Measurements from ENCODE around the gene PTPRN2. TPM values are rescaled to one million over a fixed set of nuclear protein-coding genes. Genes with fewer than 3 reads are reported as not detected.
"Not testable (repeated sequence)": the region's sequence is repeated elsewhere in the genome, so short reads cannot be mapped to it uniquely, and the experiment has no call there.

The PTPRN2 gene
- polyA plus RNA-seq, 4 donors, result 7.3 to 11.4 (median 8.0) TPM

GRCh38 chr7:158176561-158177173 is 411.0 kb downstream of the PTPRN2 start:
- no peak for DNase-seq (ENCODE audit: low read depth in 4 of 4, low spot score in 2 of 4)

GRCh38 chr7:158175779-158176178 is 411.8 kb downstream of the PTPRN2 start:
- DNase-seq (ENCODE audit: low read depth in 4 of 4, low spot score in 2 of 4), result no peak

GRCh38 chr7:158174947-158175346 is 412.7 kb downstream of the PTPRN2 start:
- DNase-seq (ENCODE audit: low read depth in 4 of 4, low spot score in 2 of 4), result no peak

DNA sequence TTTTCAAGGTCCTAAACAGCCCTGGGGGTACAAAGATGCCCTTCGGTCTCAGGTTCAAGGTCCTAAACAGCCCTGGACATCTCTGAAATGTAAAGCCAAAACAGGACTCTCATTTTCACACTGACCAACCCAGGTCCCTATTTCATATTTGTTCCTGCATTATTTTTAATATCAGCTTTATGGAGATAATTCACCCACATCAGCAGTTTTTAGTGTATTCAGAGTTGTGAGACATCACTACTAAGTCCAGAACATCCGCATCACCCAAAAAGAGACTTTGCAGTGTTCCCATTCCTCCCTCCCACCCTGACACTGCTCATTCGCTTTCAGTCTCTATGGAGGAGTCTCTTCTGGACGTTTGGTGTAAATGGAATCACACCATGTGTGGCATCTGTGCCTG is 420.2 kb downstream of the PTPRN2 start:
- no peak for DNase-seq (ENCODE audit: low read depth in 4 of 4, low spot score in 2 of 4)

GRCh38 chr7:158166386-158167340 is 421.0 kb downstream of the PTPRN2 start:
- no peak for DNase-seq (ENCODE audit: low read depth in 4 of 4, low spot score in 2 of 4)

GRCh38 chr7:158165711-158166110 is 421.9 kb downstream of the PTPRN2 start:
- DNase-seq (ENCODE audit: low read depth in 4 of 4, low spot score in 2 of 4), result no peak

GRCh38 chr7:158164101-158165095 is 423.2 kb downstream of the PTPRN2 start:
- DNase-seq (ENCODE audit: low read depth in 4 of 4, low spot score in 2 of 4), result no peak

- DNase-seq (ENCODE audit: low read depth in 4 of 4, low spot score in 2 of 4), result no peak
Observed at GRCh38 chr7:158161194-158161593, 426.4 kb downstream of the PTPRN2 start.

GRCh38 chr7:158160199-158160598 is 427.4 kb downstream of the PTPRN2 start:
- no peak for DNase-seq (ENCODE audit: low read depth in 4 of 4, low spot score in 2 of 4)

- no peak for DNase-seq (ENCODE audit: low read depth in 4 of 4, low spot score in 2 of 4)
Observed at GRCh38 chr7:158157460-158157859, 430.2 kb downstream of the PTPRN2 start.

DNA sequence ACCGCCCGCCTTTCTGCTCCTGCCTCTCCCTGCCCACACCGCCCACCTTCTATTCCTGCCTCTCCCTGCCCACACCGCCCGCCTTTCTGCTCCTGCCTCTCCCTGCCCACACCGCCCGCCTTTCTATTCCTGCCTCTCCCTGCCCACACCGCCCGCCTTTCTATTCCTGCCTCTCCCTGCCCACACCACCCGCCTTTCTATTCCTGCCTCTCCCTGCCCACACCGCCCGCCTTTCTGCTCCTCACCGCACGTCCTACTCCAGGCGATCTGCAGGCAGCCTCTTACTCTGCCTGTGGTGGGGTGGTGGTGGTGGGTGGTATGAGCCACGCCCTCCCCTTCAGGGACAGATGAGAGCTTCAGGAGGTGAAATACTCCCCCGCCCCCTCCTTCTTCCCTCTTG is 436.4 kb downstream of the PTPRN2 start:
- not testable (repeated sequence) for DNase-seq (ENCODE audit: low read depth in 4 of 4, low spot score in 2 of 4)

- DNase-seq (ENCODE audit: low read depth in 4 of 4, low spot score in 2 of 4), result no peak
Observed at GRCh38 chr7:158150234-158150633, 437.4 kb downstream of the PTPRN2 start.

GRCh38 chr7:158147431-158147830 is 440.2 kb downstream of the PTPRN2 start:
- DNase-seq (ENCODE audit: low read depth in 4 of 4, low spot score in 2 of 4), result not testable (repeated sequence)

- DNase-seq (ENCODE audit: low read depth in 4 of 4, low spot score in 2 of 4), result no peak
Observed at GRCh38 chr7:158145370-158145769, 442.3 kb downstream of the PTPRN2 start.

- DNase-seq (ENCODE audit: low read depth in 4 of 4, low spot score in 2 of 4), result no peak
Observed at GRCh38 chr7:158143196-158144120, 444.2 kb downstream of the PTPRN2 start.

DNA sequence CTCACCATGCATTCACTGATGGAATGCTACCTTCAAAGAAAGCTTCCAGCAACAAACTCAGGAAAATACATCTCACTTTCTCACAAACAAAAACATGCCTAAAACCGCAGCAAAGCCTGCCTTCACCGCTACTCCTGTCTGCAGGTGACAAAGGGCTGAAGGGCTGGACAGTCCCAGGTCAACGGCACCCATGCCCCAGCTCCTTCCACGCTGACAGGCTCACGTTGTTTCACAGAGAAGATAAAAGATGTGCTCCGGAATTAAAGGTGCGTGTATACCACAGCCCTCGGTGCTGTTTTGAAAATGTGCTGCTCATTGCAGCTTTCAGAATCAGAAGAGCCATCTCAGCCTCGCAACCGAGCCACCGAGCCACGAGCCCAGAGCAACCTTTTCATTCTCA is 445.0 kb downstream of the PTPRN2 start:
- no peak for DNase-seq (ENCODE audit: low read depth in 4 of 4, low spot score in 2 of 4)

DNA sequence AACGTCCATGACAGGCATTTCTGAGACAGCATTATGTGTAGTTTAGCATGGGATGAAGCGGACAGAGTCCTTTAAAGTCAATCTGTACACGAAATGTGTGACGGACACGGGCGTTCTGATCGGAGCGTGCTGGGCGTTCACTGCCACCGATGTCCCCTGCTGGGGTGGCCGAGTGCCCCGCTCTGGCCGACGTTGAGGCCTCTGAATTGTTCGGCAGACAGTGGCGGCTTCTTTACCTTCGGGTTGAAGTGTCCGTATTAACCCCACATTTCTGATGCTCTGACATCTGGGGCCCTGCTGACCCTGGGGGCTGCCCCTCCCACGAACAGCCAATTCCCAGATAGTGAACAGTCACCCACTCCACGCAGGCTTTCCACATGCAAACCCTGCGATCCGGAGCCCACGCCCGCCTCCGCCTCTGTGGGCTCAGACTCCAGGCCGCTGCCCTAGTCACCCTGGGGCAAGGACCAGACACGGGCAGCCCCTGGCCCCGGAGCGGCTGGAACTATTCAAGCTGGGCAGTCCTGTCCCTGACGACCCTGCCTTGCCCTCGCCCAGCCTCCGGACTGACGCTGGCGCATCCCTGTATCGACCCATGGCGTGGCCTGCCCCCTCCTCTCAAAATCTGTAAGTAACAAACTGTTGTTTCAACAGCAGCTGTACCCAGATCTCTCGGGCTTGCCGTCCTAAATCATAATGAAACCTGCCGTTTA is 445.7 kb downstream of the PTPRN2 start:
- DNase-seq (ENCODE audit: low read depth in 4 of 4, low spot score in 2 of 4), result no peak

DNA sequence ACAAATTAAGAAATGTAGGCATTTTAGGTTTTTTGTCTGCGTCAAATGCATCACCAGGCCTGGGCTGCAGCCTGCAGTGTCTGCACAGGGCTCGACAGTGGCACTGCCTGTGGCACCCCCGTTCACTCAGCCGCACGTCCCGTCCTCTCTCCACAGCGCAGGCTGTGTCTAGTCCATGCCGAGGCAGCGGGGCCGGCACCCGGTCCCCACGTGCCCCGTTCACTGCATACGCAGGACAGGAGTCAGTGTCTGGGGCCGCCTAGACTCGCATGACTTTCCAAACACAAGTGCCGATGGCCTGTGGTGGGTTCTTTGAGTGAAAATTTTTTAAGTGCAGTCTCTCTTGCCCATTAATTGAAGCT is 446.4 kb downstream of the PTPRN2 start:
- no peak for DNase-seq (ENCODE audit: low read depth in 4 of 4, low spot score in 2 of 4)

Data from left renal cortex interstitium (tissue), 4 donors.